ENCODE results near the gene SLITRK4.

- TF ChIP-seq POLR2A (IDR thresholded peaks at IDR 0.05): no peak
- TF ChIP-seq CTCF (IDR thresholded peaks at IDR 0.05): no peak
Measured at GRCh38 chrX:143580266-143580665, 55.6 kb downstream of the SLITRK4 start.

Measured in prostate gland (tissue), 2 donors.